SK-N-SH treated with all-trans-retinoic acid at 6 μM for 48 hours (cell line): Measurements from ENCODE around the gene RXFP4.

ENCODE experiments used
- ARNTL ChIP-seq: fragments of 450-650 bp; formaldehyde crosslinking; IDR thresholded peaks from 2 replicates; pipeline ENCODE4 v1.5.0; 2020; ENCODE audit warnings: low read depth, mild to moderate bottlenecking, moderate library complexity, borderline replicate concordance
- CREB5 ChIP-seq: fragments of 250-450 bp; sonication (Bioruptor Pico); IDR thresholded peaks from 2 replicates; pipeline ENCODE4 v1.5.1; 2020; ENCODE audit warnings: low read depth, mild to moderate bottlenecking, moderate library complexity
- GLIS3 ChIP-seq: fragments of 250-450 bp; sonication (Bioruptor Pico); IDR thresholded peaks from 2 replicates; pipeline ENCODE4 v1.5.0; 2020; ENCODE audit warnings: mild to moderate bottlenecking, moderate library complexity
- PATZ1 ChIP-seq: fragments of 250-450 bp; sonication (Bioruptor Pico); IDR thresholded peaks from 2 replicates; pipeline ENCODE4 v1.8.0; 2020; ENCODE audit warnings: mild to moderate bottlenecking, moderate library complexity, borderline replicate concordance
- RARB ChIP-seq: fragments of 250-450 bp; sonication (Bioruptor Pico); IDR thresholded peaks from 2 replicates; pipeline ENCODE4 v1.8.0; 2021; ENCODE audit warnings: mild to moderate bottlenecking, moderate library complexity
- SNAI2 ChIP-seq: fragments of 250-450 bp; sonication (Bioruptor Pico); IDR thresholded peaks from 2 replicates; pipeline ENCODE4 v1.5.0; 2020; ENCODE audit warnings: mild to moderate bottlenecking, moderate library complexity
- TOX ChIP-seq: fragments of 250-450 bp; sonication (Bioruptor Pico); IDR thresholded peaks from 2 replicates; pipeline ENCODE4 v1.8.0; 2021; ENCODE audit warnings: mild to moderate bottlenecking, moderate library complexity, borderline replicate concordance
- ZFP3 ChIP-seq: fragments of 250-450 bp; sonication (Bioruptor Pico); IDR thresholded peaks from 2 replicates; pipeline ENCODE4 v1.5.0; 2020; ENCODE audit warnings: mild to moderate bottlenecking, moderate library complexity
- ZFP30 ChIP-seq: fragments of 450-650 bp; formaldehyde crosslinking; IDR thresholded peaks from 2 replicates; pipeline ENCODE4 v1.5.0; 2022; ENCODE audit warnings: mild to moderate bottlenecking, moderate library complexity
- ZNF565 ChIP-seq: fragments of 450-650 bp; formaldehyde crosslinking; conservative IDR thresholded peaks from 2 replicates; pipeline ENCODE4 v1.5.0; 2020; ENCODE audit warnings: low read depth, mild to moderate bottlenecking, moderate library complexity

- TF ChIP-seq ZFP30 (CRISPR knock-in tag) (no peak), GLIS3 (CRISPR knock-in tag) (no peak), PATZ1 (CRISPR knock-in tag) (no peak), TOX (no peak), RARB (CRISPR knock-in tag) (no peak), ARNTL (no peak), ZNF565 (no peak), CREB5 (CRISPR knock-in tag) (no peak), SNAI2 (CRISPR knock-in tag) (no peak), ZFP3 (CRISPR knock-in tag) (no peak)
Measured at GRCh38 chr1:155978973-155979429, 37.6 kb downstream of the RXFP4 start.
